Medulla oblongata (tissue), 1 donor: ENCODE measurements around the gene FBXL5.

Experiments used
- DNase-seq: peaks from one replicate; pipeline ENCODE4 v3.0.0-alpha.2; 2015; ENCODE audit errors: extremely low spot score

FBXL5 gene

GRCh38 chr4:15655223-15656037 lies at the start of gene FBXL5:
Gene FBXL5, minus strand, starts transcription at chr4:15655357. Its CDS starts 70 bp downstream, at chr4:15655287.
- peak; percentile 86 for DNase-seq

GRCh38 chr4:15704129-15704528 lies 49.0 kb upstream of the FBXL5 start:
- no peak for DNase-seq

- DNase-seq = no peak
Measured at GRCh38 chr4:15703439-15703838, 48.3 kb upstream of the FBXL5 start.

GRCh38 chr4:15702941-15703403 lies 47.8 kb upstream of the FBXL5 start, which contains the start of gene BST1:
Gene BST1, plus strand, starts transcription at chr4:15703065. Its CDS starts 80 bp downstream, at chr4:15703145.
- DNase-seq = peak; percentile 41

GRCh38 chr4:15696866-15697265 lies 41.7 kb upstream of the FBXL5 start:
- DNase-seq = no peak

- DNase-seq = no peak
Measured at GRCh38 chr4:15695729-15696128, 40.6 kb upstream of the FBXL5 start.

- no peak for DNase-seq
Measured at GRCh38 chr4:15695240-15695699, 40.1 kb upstream of the FBXL5 start.

- DNase-seq = no peak
Measured at GRCh38 chr4:15694431-15694830, 39.3 kb upstream of the FBXL5 start.

- DNase-seq = no peak
Measured at GRCh38 chr4:15692602-15693001, 37.4 kb upstream of the FBXL5 start.

GRCh38 chr4:15691346-15692135 lies 36.4 kb upstream of the FBXL5 start:
- peak; percentile 39 for DNase-seq

GRCh38 chr4:15690020-15690809 lies 35.1 kb upstream of the FBXL5 start:
- no peak for DNase-seq

- no peak for DNase-seq
Measured at GRCh38 chr4:15689540-15689939, 34.4 kb upstream of the FBXL5 start.

GRCh38 chr4:15688051-15688450 lies 32.9 kb upstream of the FBXL5 start:
- no peak for DNase-seq

- DNase-seq = no peak
Measured at GRCh38 chr4:15684498-15684897, 29.3 kb upstream of the FBXL5 start.

- DNase-seq = no peak
Measured at GRCh38 chr4:15683143-15683495, 28.0 kb upstream of the FBXL5 start.

GRCh38 chr4:15682242-15683142 lies 27.3 kb upstream of the FBXL5 start:
- no peak for DNase-seq

- DNase-seq = peak; percentile 98
Measured at GRCh38 chr4:15681372-15682241, 26.4 kb upstream of the FBXL5 start, which contains the start of gene FAM200B. Gene FAM200B, plus strand, starts transcription at chr4:15681827. Its CDS starts 5,151 bp downstream, at chr4:15686978.

- no peak for DNase-seq
Measured at GRCh38 chr4:15681067-15681371, 25.9 kb upstream of the FBXL5 start.

- no peak for DNase-seq
Measured at GRCh38 chr4:15677507-15677988, 22.4 kb upstream of the FBXL5 start.

- no peak for DNase-seq
Measured at GRCh38 chr4:15676899-15677298, 21.7 kb upstream of the FBXL5 start.
